GM10266 (cell line): ENCODE data around the gene TDRD3.

Experiments used
- DNase-seq: peaks from one replicate; pipeline ENCODE4 v3.0.0; 2012; ENCODE audit errors: extremely low spot score
- TF ChIP-seq, protein P1 (sequence below): IDR thresholded peaks from 2 replicates; pipeline ENCODE4 v1.5.1; 2012; ENCODE audit warnings: mild to moderate bottlenecking, low read depth; ENCODE audit not compliant: control insufficient read depth, insufficient read depth; ENCODE audit errors: missing control alignments

The TDRD3 gene

DNA sequence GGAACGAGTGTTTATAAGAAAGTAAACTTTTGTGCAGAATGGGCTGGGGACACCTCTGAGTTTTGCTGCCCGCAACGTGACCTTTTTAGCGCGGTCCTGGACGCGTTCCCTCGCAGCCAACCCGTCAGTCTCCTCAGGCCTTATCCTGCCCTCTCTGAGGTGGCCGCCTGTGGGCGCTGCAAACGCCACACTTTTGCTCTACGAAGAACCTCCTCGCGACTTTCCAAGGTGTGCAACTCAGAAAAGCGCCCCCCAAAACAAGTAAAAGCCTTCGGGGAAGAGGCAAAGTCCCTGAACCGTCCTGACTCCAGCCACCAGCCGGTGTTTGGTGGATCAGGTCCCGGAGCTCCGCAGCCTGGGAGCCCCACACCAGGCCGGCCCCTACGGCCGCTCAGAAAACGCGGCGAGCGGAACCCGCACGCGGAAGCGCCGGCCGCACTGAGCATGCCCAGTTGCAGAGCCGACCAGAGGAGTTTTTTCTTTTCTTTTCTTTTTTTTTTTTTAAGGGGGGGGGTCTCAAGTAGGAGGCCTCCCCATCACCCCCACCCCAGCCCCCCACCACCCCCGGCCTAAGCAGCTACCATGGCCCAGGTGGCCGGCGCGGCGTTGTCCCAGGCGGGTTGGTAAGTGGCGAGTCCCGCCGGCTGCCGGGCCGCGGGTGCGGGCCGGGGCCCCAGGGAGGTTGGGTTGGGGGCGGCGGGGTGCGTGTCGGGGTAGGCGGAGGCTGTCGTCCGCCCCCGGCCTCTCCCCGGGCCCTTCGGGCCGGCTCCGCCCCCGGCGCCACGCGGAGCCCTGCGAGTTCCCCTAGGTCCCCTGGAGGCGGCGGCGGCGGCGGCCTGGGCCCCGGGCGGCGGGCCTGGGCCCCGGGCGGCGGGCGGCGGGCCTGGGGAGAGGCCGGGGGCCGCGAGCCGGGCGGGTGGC, at the start of gene TDRD3:
Gene TDRD3 (plus strand): TSS at position 438 of the 921 bp plus-strand sequence. CDS start 145 bp downstream, at position 583.
- peak; percentile 86 for DNase-seq
- TF ChIP-seq, protein P1, sequence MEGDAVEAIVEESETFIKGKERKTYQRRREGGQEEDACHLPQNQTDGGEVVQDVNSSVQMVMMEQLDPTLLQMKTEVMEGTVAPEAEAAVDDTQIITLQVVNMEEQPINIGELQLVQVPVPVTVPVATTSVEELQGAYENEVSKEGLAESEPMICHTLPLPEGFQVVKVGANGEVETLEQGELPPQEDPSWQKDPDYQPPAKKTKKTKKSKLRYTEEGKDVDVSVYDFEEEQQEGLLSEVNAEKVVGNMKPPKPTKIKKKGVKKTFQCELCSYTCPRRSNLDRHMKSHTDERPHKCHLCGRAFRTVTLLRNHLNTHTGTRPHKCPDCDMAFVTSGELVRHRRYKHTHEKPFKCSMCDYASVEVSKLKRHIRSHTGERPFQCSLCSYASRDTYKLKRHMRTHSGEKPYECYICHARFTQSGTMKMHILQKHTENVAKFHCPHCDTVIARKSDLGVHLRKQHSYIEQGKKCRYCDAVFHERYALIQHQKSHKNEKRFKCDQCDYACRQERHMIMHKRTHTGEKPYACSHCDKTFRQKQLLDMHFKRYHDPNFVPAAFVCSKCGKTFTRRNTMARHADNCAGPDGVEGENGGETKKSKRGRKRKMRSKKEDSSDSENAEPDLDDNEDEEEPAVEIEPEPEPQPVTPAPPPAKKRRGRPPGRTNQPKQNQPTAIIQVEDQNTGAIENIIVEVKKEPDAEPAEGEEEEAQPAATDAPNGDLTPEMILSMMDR = peak; percentile 90

DNA sequence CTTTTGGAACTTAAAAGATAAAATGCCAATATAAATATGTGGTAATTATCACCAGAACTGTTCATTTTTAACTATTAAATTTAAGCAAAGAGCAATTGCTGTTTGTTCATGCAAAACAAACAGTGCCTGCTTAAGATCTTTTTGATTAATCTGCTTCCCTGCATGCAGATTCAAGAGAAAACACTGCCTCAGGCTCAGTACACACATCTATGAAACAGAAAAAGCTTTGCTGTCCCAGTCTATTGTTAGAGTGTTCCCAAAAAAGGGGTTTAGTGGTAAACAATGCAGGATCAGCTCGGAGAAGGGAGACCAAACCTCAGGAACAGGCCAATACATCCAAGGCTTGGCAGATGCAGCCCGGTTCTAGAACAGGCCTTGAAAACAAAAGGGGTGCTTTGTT, 49.3 kb upstream of the TDRD3 start:
- DNase-seq = no peak
- TF ChIP-seq, protein P1 = no peak

DNA sequence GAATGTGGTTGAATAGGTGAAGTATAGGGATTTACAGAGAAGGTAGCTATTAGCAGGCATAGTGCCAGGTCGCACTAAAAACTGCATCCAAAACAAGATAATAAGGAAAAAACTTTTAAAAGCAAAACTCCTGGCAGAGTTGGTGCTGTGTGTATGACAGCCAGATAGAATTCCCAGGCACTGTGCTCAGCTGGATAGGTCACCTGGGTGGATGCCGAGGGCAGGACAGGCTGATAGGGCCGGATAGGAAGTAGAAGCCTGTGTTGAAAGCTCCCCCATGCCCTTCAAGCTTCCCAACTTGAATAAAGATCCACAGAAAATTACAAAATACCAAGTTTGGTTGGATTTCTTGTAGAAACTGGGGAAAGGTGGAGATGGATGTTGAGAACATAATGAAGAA, 48.9 kb upstream of the TDRD3 start:
- TF ChIP-seq, protein P1 = no peak
- DNase-seq = no peak

DNA sequence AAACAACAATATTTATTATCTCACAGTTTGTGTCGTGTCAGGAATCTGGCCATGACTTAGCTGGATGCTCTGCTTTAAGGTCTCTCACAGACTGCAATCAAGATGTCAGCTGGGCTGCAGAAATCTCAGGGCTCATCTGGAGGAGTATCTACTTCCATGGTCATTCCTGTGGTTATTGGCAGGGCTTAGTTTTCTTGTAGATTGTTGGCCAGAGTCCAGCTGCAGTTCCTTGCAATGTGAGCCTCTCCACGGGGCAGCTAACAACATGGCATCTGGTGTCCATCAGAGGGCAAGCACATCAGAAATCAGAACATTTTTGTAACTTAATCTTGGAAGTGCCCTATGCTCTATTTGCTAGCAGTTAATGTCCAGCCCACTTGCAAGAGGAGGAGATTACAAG, 45.7 kb upstream of the TDRD3 start:
- DNase-seq = no peak
- TF ChIP-seq, protein P1 = no peak

DNA sequence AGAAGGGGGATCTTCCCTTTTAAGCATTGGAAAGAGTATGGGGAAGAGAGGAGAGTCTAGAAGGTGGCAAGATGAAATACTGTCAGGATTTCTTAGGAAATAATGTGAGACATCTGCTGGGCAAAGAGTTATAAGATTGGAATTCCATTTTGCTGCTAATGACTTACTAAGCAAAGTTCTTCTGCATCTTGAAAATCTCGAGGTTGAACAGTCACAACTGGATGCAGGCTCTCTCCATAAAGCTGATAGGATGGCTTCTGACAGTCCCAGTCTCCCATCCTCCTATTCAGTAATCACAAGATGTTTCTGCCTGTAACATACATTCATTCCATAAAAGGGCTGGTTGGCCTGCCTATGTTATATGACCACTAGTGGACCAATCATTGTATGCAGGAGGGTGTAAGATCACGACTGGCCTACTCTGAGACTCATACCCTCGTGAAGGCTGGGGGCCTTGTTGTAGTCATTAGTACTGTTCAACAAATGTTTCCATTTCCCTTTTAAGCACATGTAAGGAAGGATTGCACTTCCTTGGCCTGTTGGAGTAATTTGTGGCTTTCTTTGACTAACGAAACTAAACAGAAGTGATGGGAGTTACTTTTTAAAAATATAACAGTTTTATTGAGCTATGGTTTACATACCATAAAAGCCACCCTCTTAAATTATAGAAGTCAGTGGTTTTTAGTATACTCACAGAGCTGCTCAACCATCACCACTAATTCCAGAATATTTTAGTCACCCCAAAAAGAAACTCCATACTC, 45.0 kb upstream of the TDRD3 start:
- no peak for DNase-seq
- TF ChIP-seq, protein P1 = no peak

DNA sequence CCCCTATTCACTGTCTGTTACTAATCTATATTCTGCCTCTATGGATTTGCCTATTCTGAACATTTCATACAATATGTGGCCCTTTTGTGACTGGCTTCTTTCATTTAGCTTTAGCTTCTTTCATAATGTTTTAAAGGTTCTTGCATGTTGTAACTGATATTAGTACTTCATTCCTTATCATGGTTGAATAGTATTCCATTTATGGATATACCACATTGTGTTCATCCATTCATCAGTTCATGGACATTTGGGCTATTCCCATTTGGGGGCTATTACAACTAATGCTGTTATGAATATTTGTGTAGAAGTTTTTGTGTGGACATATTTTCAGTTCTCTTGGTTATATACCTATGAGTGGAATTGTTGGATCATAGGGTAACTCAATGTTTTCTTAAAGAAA, 44.4 kb upstream of the TDRD3 start:
- no peak for DNase-seq
- TF ChIP-seq, protein P1 = no peak
